ENCODE measurements around the gene DHRS13. TPM values are rescaled to one million over a fixed set of nuclear protein-coding genes. Genes with fewer than 3 reads are reported as not detected.

The DHRS13 gene
- total and polyA plus RNA-seq, 2 donors (not counting 3 experiments of a cell fraction or from before 2014, with no cell fraction given), result 7.2 to 9.3 TPM

GRCh38 chr17:28950752-28951427 is 48.0 kb upstream of the DHRS13 start:
- H4K20me1 ChIP-seq (replicated peaks; ENCODE audit: control insufficient read depth, extremely low read depth, insufficient read depth, low read length), result no peaks in the 10 kb centered on the region
- peak overlapping the region; percentile 74 to 95 (median 80) for H3K4me3 ChIP-seq (replicated peaks in 1 of 3; ENCODE audit: insufficient read depth in 1 of 3, low read depth in 1 of 3, low read length in 3 of 3)
- H2AFZ ChIP-seq (ENCODE audit: low read depth, low read length), result no peak overlapping the region
- H3K27me3 ChIP-seq (ENCODE audit: control insufficient read depth in 2 of 2, insufficient read depth in 2 of 2, low read length in 2 of 2), result no peaks in the 10 kb centered on the region
- peak overlapping the region; percentile 85 for H3K9ac ChIP-seq (replicated peaks; ENCODE audit: extremely low read depth, insufficient read depth, low read length)
- peak overlapping the region; percentile 73 for H3K4me2 ChIP-seq (ENCODE audit: insufficient read depth, low read length)
- H3K27ac ChIP-seq (ENCODE audit: insufficient read depth, low read depth, low read length), result peak overlapping the region; percentile 82
- no peaks in the 10 kb centered on the region for H3K9me3 ChIP-seq (replicated peaks; ENCODE audit: control insufficient read depth, insufficient read depth, low read length)
- FAIRE-seq (no peak), DNase-seq (ENCODE audit: low read depth, low spot score) (no peak)
- no TSS peak for BruUV-seq (replicated peaks)
- ChIA-PET CTCF (interaction anchor here (0.8 to 7.8 kb wide), 11 partner anchors 23 to 230 kb away, joined by 3 to 249 read pairs (median 5); partner anchors contain the start of genes MYO18A, NEK8 and TLCD1), POLR2A (interaction anchor here (0.6 to 1.4 kb wide), 4 partner anchors 11 to 231 kb away, joined by 3 to 5 read pairs (median 4); partner anchors contain the start of gene RPL23A)
- intact Hi-C loops (cut with micrococcal nuclease), result loop anchor here (2.0 kb wide), 1 partner anchor 142 kb away; no protein-coding TSS in a partner anchor
- peaks cover 25% of the 10 kb centered on the region for H3K4me1 ChIP-seq (ENCODE audit: control insufficient read depth, extremely low read depth, insufficient read depth, low read length)
- H3K36me3 ChIP-seq (ENCODE audit: control insufficient read depth in 2 of 2, extremely low read depth in 1 of 2, insufficient read depth in 2 of 2, low read length in 2 of 2), result no peaks in the 10 kb centered on the region
- no peaks in the 10 kb centered on the region for H3K9me1 ChIP-seq (replicated peaks; ENCODE audit: control insufficient read depth, extremely low read depth, insufficient read depth, low read length)
- dilution Hi-C loops (cut with MboI; ENCODE audit: extremely low pct_ligation_motif_present, low sequenced_read_pairs), result no loop called here
- TF ChIP-seq MAX (IDR thresholded peaks at IDR 0.05; ENCODE audit: insufficient read depth, insufficient read length), result no peak
- TF ChIP-seq GATA2 (IDR thresholded peaks at IDR 0.05; ENCODE audit: insufficient read depth, insufficient read length, low read depth, low read length), result no peak
- no peak for TF ChIP-seq POLR2AphosphoS5 (IDR thresholded peaks at IDR 0.05; ENCODE audit: insufficient read depth, low read depth, low read length)
- no peak for TF ChIP-seq CTCF (IDR thresholded peaks at IDR 0.05; ENCODE audit: extremely low read depth in 1 of 2, insufficient read depth in 1 of 2, low read depth in 1 of 2, low read length in 2 of 2)
- no peak for TF ChIP-seq MYC (IDR thresholded peaks at IDR 0.05; ENCODE audit: low read depth, low read length)
- no peak for TF ChIP-seq JUN (IDR thresholded peaks at IDR 0.05; ENCODE audit: borderline replicate concordance, insufficient read depth, insufficient read length, low read depth)
- no peak for TF ChIP-seq EZH2 (IDR thresholded peaks at IDR 0.05; ENCODE audit: borderline replicate concordance, low read depth, low read length, severe bottlenecking)
- TF ChIP-seq POLR2A (IDR thresholded peaks at IDR 0.05; ENCODE audit: low read depth, low read length), result no peak
- TF ChIP-seq FOS (IDR thresholded peaks at IDR 0.05; ENCODE audit: borderline replicate concordance, insufficient read depth, low read length), result no peak
- H3K79me2 ChIP-seq (ENCODE audit: control insufficient read depth, insufficient read depth, low read length), result peaks cover 34% of the 10 kb centered on the region

All from endothelial cell of umbilical vein (primary cell).